PC-3 (cell line): Measurements from ENCODE around the gene JAKMIP1.

Experiments
- CTCF ChIP-seq: fragments of 300-600 bp; sonication (generic); conservative IDR thresholded peaks from 2 replicates; pipeline ENCODE4 v1.5.1; 2017; ENCODE audit warnings: antibody characterized with exemption, low read depth, mild to moderate bottlenecking, low read length
- EZH2 ChIP-seq: fragments of 300-600 bp; sonication (generic); IDR thresholded peaks from one replicate; pipeline ENCODE4 v1.6.1; 2017; ENCODE audit warnings: antibody characterized with exemption, mild to moderate bottlenecking, low read length; ENCODE audit not compliant: unreplicated experiment
- EZH2phosphoT487 ChIP-seq: fragments of 300-600 bp; sonication (generic); IDR thresholded peaks from 2 replicates; pipeline ENCODE4 v1.6.1; 2018; ENCODE audit warnings: mild to moderate bottlenecking, antibody characterized with exemption, low read length, borderline replicate concordance

DNA sequence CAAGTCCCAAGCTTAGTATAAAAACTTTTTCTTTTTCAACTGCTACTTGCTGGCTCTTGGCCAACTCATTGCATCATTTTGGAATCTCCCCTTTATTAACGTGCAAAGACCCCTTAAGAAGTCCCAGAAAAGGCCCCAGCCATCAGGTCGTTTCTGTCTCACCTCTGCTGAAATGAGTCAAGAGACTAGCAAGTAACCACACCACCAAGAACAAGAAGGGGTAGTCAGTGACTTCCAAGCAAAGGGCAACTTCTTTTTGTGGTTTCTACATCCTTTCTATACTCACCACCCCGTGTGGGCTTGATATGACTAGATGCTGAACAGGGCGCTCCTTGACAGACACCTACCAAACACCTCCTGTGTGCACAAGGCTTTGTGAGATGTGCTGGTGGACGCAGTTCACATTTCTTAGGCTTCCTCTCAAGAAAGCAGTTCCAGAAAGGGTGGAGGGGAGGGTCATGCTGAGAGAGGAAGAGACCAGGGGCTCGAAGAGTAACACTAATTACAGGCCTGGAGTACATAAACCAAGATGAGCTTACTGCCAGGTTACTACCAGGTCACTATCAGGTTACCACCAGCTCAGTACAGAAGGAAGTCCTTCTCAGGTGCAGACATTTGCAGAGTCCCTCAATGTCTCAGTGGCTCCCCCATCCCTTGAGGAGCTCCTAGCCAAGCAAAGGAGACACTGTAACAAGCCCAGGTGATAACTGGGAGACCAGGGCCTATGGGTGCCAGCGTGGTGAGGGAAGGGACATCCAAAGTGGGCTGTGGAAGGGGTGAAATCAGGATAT is 19.3 kb downstream of the JAKMIP1 start:
- TF ChIP-seq EZH2, result no peak
- no peak for TF ChIP-seq CTCF
- TF ChIP-seq EZH2phosphoT487, result no peak
